C4-2B (cell line): ENCODE measurements around the gene ADGRV1.

Experiments
- CTCF ChIP-seq: fragments of 450-650 bp; conservative IDR thresholded peaks from 2 replicates; pipeline ENCODE4 v1.5.1; 2017; ENCODE audit warnings: mild to moderate bottlenecking
- ZFX ChIP-seq: fragments of 450-650 bp; IDR thresholded peaks from 2 replicates; pipeline ENCODE4 v1.6.1; 2017

DNA sequence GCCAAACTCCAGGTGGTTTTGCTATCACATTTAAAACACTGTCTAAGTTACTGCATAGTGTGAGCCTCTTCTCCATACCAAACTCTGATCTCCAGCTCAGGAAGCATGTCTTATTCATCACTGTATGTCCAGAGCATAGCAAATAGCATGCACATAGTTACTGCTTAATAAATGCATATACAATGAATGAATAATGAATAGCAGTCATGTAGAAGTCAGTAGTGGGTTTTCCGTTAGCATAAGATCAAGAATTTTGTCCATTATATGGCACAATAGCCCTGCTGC lies 495.1 kb downstream of the ADGRV1 start:
- no peak for TF ChIP-seq CTCF
- TF ChIP-seq ZFX, result no peak
